ENCODE data around the gene CCDC85C.

The CCDC85C gene

GRCh38 chr14:99505089-99505488, 98.9 kb downstream of the CCDC85C start:
- TF ChIP-seq CTCF (conservative IDR thresholded peaks at IDR 0.05; ENCODE audit: low read depth, low read length), result no peak
- no peak overlapping the region for H3K4me3 ChIP-seq (ENCODE audit: low read length)
- no peak for DNase-seq (ENCODE audit: low read depth)

- no peak for TF ChIP-seq CTCF (conservative IDR thresholded peaks at IDR 0.05; ENCODE audit: low read depth, low read length)
Observed at GRCh38 chr14:99503848-99504453, 100.1 kb downstream of the CCDC85C start.

GRCh38 chr14:99502989-99503421, 101.0 kb downstream of the CCDC85C start:
- no peak for DNase-seq (ENCODE audit: low read depth)
- TF ChIP-seq CTCF (conservative IDR thresholded peaks at IDR 0.05; ENCODE audit: low read depth, low read length), result no peak
- no peak overlapping the region for H3K4me3 ChIP-seq (ENCODE audit: low read length)

More at GRCh38 chr14:99503848-99504453, 100.1 kb downstream of the CCDC85C start:
- DNase-seq (ENCODE audit: low read depth), result no peak
- no peak overlapping the region for H3K4me3 ChIP-seq (ENCODE audit: low read length)

GRCh38 chr14:99497894-99498293, 106.1 kb downstream of the CCDC85C start:
- no peak for DNase-seq (ENCODE audit: low read depth)
- TF ChIP-seq CTCF (conservative IDR thresholded peaks at IDR 0.05; ENCODE audit: low read depth, low read length), result no peak
- H3K4me3 ChIP-seq (ENCODE audit: low read length), result no peak overlapping the region

GRCh38 chr14:99497341-99497740, 106.7 kb downstream of the CCDC85C start:
- no peak for DNase-seq (ENCODE audit: low read depth)
- H3K4me3 ChIP-seq (ENCODE audit: low read length), result no peak overlapping the region
- TF ChIP-seq CTCF (conservative IDR thresholded peaks at IDR 0.05; ENCODE audit: low read depth, low read length), result no peak

GRCh38 chr14:99484106-99484505, 119.9 kb downstream of the CCDC85C start:
- H3K4me3 ChIP-seq (ENCODE audit: low read length), result no peak overlapping the region
- TF ChIP-seq CTCF (conservative IDR thresholded peaks at IDR 0.05; ENCODE audit: low read depth, low read length), result no peak
- no peak for DNase-seq (ENCODE audit: low read depth)

GRCh38 chr14:99481745-99482099, 122.3 kb downstream of the CCDC85C start:
- DNase-seq (ENCODE audit: low read depth), result no peak
- no peak for TF ChIP-seq CTCF (conservative IDR thresholded peaks at IDR 0.05; ENCODE audit: low read depth, low read length)
- H3K4me3 ChIP-seq (ENCODE audit: low read length), result peak overlapping the region; percentile 99
